K562 (cell line): Measurements from ENCODE around the gene EPX. TPM values are rescaled to one million over a fixed set of nuclear protein-coding genes. Genes with fewer than 3 reads are reported as not detected.

Source experiments
- ATAC-seq: fragments of 200-7000 bp; cut with Tn5 transposase; 3 replicates; pipeline ENCODE4 v1.9.1; 2020; ENCODE audit warnings: moderate library complexity
- BruUV-seq: library from RNA; stranded (reverse); fragments of 400-500 nt; replicated peaks from 2 replicates; lab custom pipeline; 2021; lab: Mats Ljungman, UMichigan
- CTCF ChIA-PET: fragments of 300-600 bp; formaldehyde crosslinking; extraction: SDS; loops from one replicate; lab custom pipeline; 2021; ENCODE audit warnings: low intra/inter-chr PET ratio; lab: Yijun Ruan, JAX
- POLR2A ChIA-PET: fragments of 300-600, 350-650 bp; sonication (Branson Sonifier 250); formaldehyde crosslinking; extraction: SDS; loops from one replicate; lab custom pipeline; 2021; ENCODE audit warnings: antibody characterized with exemption, inconsistent platforms; lab: Yijun Ruan, JAX
- DNase-seq, 4 experiments: peaks; one replicate each; pipeline versions ENCODE4 v3.0.0 to v3.0.0-alpha.2; 2011 to 2018; ENCODE audit warnings: low spot score in 3 of 4, mixed read lengths in 3 of 4; ENCODE audit errors: extremely low read depth in 1 of 4
- FAIRE-seq: peaks from 2 replicates; lab custom pipeline; 2011; peaks lifted over from hg19 to GRCh38; lab: Jason Lieb, UNC
- H2AFZ ChIP-seq: 2 replicates; pipeline ENCODE4 v1.6.0; 2011; ENCODE audit warnings: low read depth, low read length, control low read depth, inconsistent platforms
- H3K27ac ChIP-seq: fragments of 200-600 bp; 3 replicates; pipeline ENCODE4 v1.8.0; 2011; ENCODE audit warnings: low read depth, mild to moderate bottlenecking, control low read depth, inconsistent platforms, low read length, moderate library complexity, mixed read lengths; ENCODE audit errors: extremely low read depth
- H3K27me3 ChIP-seq, 2 experiments: fragments of 300-600 bp in 1 of 2; 2 replicates in 1 of 2; 3 replicates in 1 of 2; pipeline versions ENCODE4 v1.6.0 to v1.8.0; 2011; ENCODE audit warnings: inconsistent platforms in 2 of 2, low read length in 2 of 2, mild to moderate bottlenecking in 1 of 2, mixed read lengths in 1 of 2, moderate library complexity in 1 of 2; ENCODE audit not compliant: control insufficient read depth in 2 of 2, insufficient read depth in 2 of 2
- H3K36me3 ChIP-seq: fragments of 300-600 bp; 3 replicates; pipeline ENCODE4 v1.8.0; 2011; ENCODE audit warnings: mild to moderate bottlenecking, low read length, inconsistent platforms; ENCODE audit not compliant: control insufficient read depth, insufficient read depth
- H3K4me1 ChIP-seq, 2 experiments: fragments of 200-600 bp in 1 of 2; replicated peaks in 1 of 2; 2 replicates in 1 of 2; 3 replicates in 1 of 2; pipeline versions ENCODE4 v1.5.1 to v1.8.0; 2011; ENCODE audit warnings: inconsistent platforms in 2 of 2, low read length in 2 of 2, mild to moderate bottlenecking in 1 of 2, mixed read lengths in 1 of 2, moderate library complexity in 1 of 2; ENCODE audit not compliant: control insufficient read depth in 2 of 2, insufficient read depth in 2 of 2
- H3K4me2 ChIP-seq: 2 replicates; pipeline ENCODE4 v1.6.1; 2011; ENCODE audit warnings: low read length, control low read depth, inconsistent platforms, mixed read lengths; ENCODE audit not compliant: insufficient read depth
- H3K4me3 ChIP-seq: fragments of 200-600 bp; sonication (generic), shearing (Covaris generic); 2 replicates; pipeline ENCODE4 v1.5.1; 2016; ENCODE audit warnings: control low read depth, inconsistent platforms
- H3K79me2 ChIP-seq: fragments of 200-600 bp; 3 replicates; pipeline ENCODE4 v1.8.0; 2011; ENCODE audit warnings: low read length, inconsistent platforms; ENCODE audit not compliant: control insufficient read depth, insufficient read depth
- H3K9ac ChIP-seq, 2 experiments: 2 replicates each; pipeline versions ENCODE4 v1.6.0 to v1.6.1; 2011; ENCODE audit warnings: low read depth in 2 of 2, low read length in 2 of 2, control low read depth in 1 of 2, inconsistent platforms in 1 of 2, mild to moderate bottlenecking in 1 of 2, mixed read lengths in 1 of 2; ENCODE audit not compliant: insufficient read depth in 1 of 2
- H3K9me1 ChIP-seq: one replicate; pipeline ENCODE4 v1.6.0; 2011; ENCODE audit warnings: inconsistent platforms, mild to moderate bottlenecking, low read length, moderate library complexity; ENCODE audit not compliant: control insufficient read depth, insufficient read depth
- H3K9me3 ChIP-seq: replicated peaks from 2 replicates; pipeline ENCODE4 v1.5.1; 2011; ENCODE audit warnings: low read depth, low read length, inconsistent platforms; ENCODE audit not compliant: control insufficient read depth, insufficient read depth
- H4K20me1 ChIP-seq: replicated peaks from 2 replicates; pipeline ENCODE4 v1.6.1; 2011; ENCODE audit warnings: low read length, inconsistent platforms, mixed read lengths; ENCODE audit not compliant: control insufficient read depth, insufficient read depth
- ASH1L ChIP-seq: fragments of 450-650 bp; IDR thresholded peaks from 2 replicates; pipeline ENCODE4 v1.6.1; 2018; ENCODE audit warnings: borderline replicate concordance, mild to moderate bottlenecking, low read depth; ENCODE audit not compliant: partially characterized antibody
- CAMTA2 ChIP-seq: fragments of 250-450 bp; sonication (Bioruptor Pico); conservative IDR thresholded peaks from 2 replicates; pipeline ENCODE4 v1.5.1; 2022
- CEBPB ChIP-seq: fragments of 450-650 bp; IDR thresholded peaks from 2 replicates; pipeline ENCODE4 v1.6.1; 2016; ENCODE audit warnings: missing genetic modification characterization, missing compliant biosample characterization
- HDAC6 ChIP-seq: IDR thresholded peaks from 2 replicates; pipeline ENCODE4 v1.6.1; 2012; ENCODE audit warnings: low read depth, mild to moderate bottlenecking, control low read depth, inconsistent platforms, low read length, moderate library complexity
- TSHZ1 ChIP-seq: fragments of 250-450 bp; sonication (Bioruptor Pico); IDR thresholded peaks from 2 replicates; pipeline ENCODE4 v1.4.0; 2020; ENCODE audit warnings: mild to moderate bottlenecking, moderate library complexity
- YBX1 ChIP-seq: fragments of 450-650 bp; IDR thresholded peaks from 2 replicates; pipeline ENCODE4 v1.7.1; 2016; ENCODE audit warnings: mild to moderate bottlenecking
- ZBTB7A ChIP-seq: IDR thresholded peaks from 2 replicates; pipeline ENCODE4 v1.6.1; 2011; ENCODE audit warnings: low read depth, mild to moderate bottlenecking, low read length, moderate library complexity, borderline replicate concordance; ENCODE audit not compliant: control insufficient read depth
- WGBS: fragments of 100-300 bp; shearing (Covaris generic); methylation state at CpG from one replicate; pipeline ENCODE4 v1.1.6; 2016; ENCODE audit warnings: low coverage, mixed read lengths; ENCODE audit not compliant: insufficient coverage; ENCODE audit errors: missing lambda C conversion rate; 5-methylcytosine and 5-hydroxymethylcytosine counted together
- in situ Hi-C: fragments of 300-500 bp; cut with MboI; formaldehyde crosslinking; loops from 4 replicates; pipeline ENCODE4 v1.15.0; 2018; ENCODE audit warnings: inconsistent platforms, mixed read lengths
- intact Hi-C: fragments of 100-400 bp; cut with micrococcal nuclease; formaldehyde crosslinking; loops from 2 replicates; pipeline ENCODE4 v1.14.2; 2022
- polyA plus RNA-seq, 8 experiments: library from polyadenylated mRNA; depleted of rRNA in 4 of 8; stranded (reverse) in 5 of 8; unstranded in 3 of 8; fragments of >200 nt; fragmentation: Nextera tagmentation in 2 of 8; fragmentation: Illumina TruSeq in 1 of 8; extraction: Ambion mirVana in 2 of 8; extraction: Trizol in 1 of 8; gene quantifications; 2 replicates each; pipeline versions ENCODE4 v1.2.1 to v1.2.3, GENCODE V29; 2011 to 2014; ENCODE audit warnings: inconsistent platforms in 1 of 8, missing spikeins in 1 of 8
- total RNA-seq, 7 experiments: library from RNA; depleted of rRNA in 6 of 7; stranded (reverse); fragments of >200 nt in 6 of 7; fragmentation: Illumina TruSeq in 2 of 7; extraction: Trizol in 2 of 7; gene quantifications; 2 replicates each; pipeline versions ENCODE4 v1.2.1 to v1.2.3, GENCODE V29; 2011 to 2021; ENCODE audit warnings: low replicate concordance in 1 of 7
- TF ChIP-seq, protein P1 (sequence below), 2 experiments: fragments of 450-650 bp in 1 of 2; sonication (generic) in 1 of 2; formaldehyde crosslinking; conservative IDR thresholded peaks; 2 replicates each; pipeline versions ENCODE4 v1.4.0 to v1.8.1; 2020 to 2022; ENCODE audit warnings: mild to moderate bottlenecking in 1 of 2, missing genetic modification reagents in 1 of 2
- TF ChIP-seq, protein P2 (sequence below): fragments of 450-650 bp; IDR thresholded peaks from 2 replicates; pipeline ENCODE4 v1.6.1; 2017; ENCODE audit warnings: antibody characterized with exemption

EPX gene
- total and polyA plus RNA-seq, 9 of the 15 experiments (the other 6 are each of a cell fraction or from before 2014, with no cell fraction given) = 0.07 to 0.33 (median 0.19) TPM; not detected in 3

DNA sequence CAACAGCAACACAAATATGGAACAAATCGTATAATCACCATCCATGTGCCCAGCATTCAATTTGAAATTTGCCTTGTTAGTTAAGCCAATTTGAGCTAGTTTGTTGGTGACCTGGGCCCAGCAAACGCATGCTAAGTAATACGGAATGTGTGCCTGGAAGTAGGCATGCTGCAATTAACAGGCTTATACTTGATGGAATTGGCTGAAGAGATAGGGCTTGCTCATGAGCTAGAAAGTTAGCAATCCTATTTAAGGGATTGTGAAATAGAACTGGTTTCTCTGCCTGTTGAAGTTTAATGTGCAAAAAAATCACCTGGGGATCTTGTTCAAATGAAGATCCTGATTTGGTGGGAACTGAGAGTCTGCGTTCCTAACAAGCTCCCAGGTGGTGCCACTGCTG lies 37.4 kb downstream of the EPX start:
- Histone ChIP-seq H3K9me3 (no peaks in the 10 kb centered on the region), H3K4me3 (no peak overlapping the region), H3K27me3 (peaks cover 0 to 5% of the 10 kb centered on the region in 2 experiments; a peak in 1 of 5 replicates), H3K9ac (no peak overlapping the region), H4K20me1 (no peaks in the 10 kb centered on the region), H3K36me3 (no peaks in the 10 kb centered on the region), H2AFZ (no peak overlapping the region), H3K79me2 (no peaks in the 10 kb centered on the region), H3K9me1 (no peaks in the 10 kb centered on the region), H3K4me1 (peaks cover 0 to 12% of the 10 kb centered on the region in 2 experiments; a peak in 3 of 5 replicates), H3K27ac (no peak overlapping the region), H3K4me2 (no peak overlapping the region)
- intact Hi-C loops (no loop called here), in situ Hi-C loops (no loop called here)
- FAIRE-seq = no peak
- no peak for DNase-seq
- POLR2A ChIA-PET = interaction anchor here (0.6 to 1.3 kb wide), 3 partner anchors 8 to 133 kb away, joined by 3 to 4 read pairs (median 3); partner anchors contain the start of gene LPO
- WGBS = 47% methylated on average over 4 of the region's 4 CpGs
- BruUV-seq = no TSS peak
- CTCF ChIA-PET = no interaction called here
- no peak for ATAC-seq
- peak; percentile 35; the same call in 1 of the 2 replicates for TF ChIP-seq CEBPB (tag)
- TF ChIP-seq ZBTB7A = no peak
- TF ChIP-seq ASH1L = no peak
- TF ChIP-seq HDAC6 = no peak

- Histone ChIP-seq H3K36me3 (no peaks in the 10 kb centered on the region), H3K27ac (no peak overlapping the region), H3K9me3 (no peaks in the 10 kb centered on the region), H3K4me2 (no peak overlapping the region), H3K27me3 (peaks cover 0 to 9% of the 10 kb centered on the region in 2 experiments; a peak in 1 of 5 replicates), H3K4me1 (peaks cover 0 to 14% of the 10 kb centered on the region in 2 experiments; a peak in 3 of 5 replicates), H4K20me1 (no peaks in the 10 kb centered on the region), H2AFZ (no peak overlapping the region), H3K9ac (no peak overlapping the region), H3K9me1 (no peaks in the 10 kb centered on the region), H3K79me2 (no peaks in the 10 kb centered on the region), H3K4me3 (no peak overlapping the region)
- POLR2A ChIA-PET = interaction anchor here (0.6 kb wide), 1 partner anchor 94 kb away, joined by 3 read pairs; no protein-coding TSS in a partner anchor
- ATAC-seq = no peak
- no TSS peak for BruUV-seq
- CTCF ChIA-PET = no interaction called here
- 4% methylated on average over 2 of the region's 2 CpGs for WGBS
- DNase-seq = no peak
- intact Hi-C loops (no loop called here), in situ Hi-C loops (no loop called here)
- no peak for FAIRE-seq
- TF ChIP-seq, protein P1, sequence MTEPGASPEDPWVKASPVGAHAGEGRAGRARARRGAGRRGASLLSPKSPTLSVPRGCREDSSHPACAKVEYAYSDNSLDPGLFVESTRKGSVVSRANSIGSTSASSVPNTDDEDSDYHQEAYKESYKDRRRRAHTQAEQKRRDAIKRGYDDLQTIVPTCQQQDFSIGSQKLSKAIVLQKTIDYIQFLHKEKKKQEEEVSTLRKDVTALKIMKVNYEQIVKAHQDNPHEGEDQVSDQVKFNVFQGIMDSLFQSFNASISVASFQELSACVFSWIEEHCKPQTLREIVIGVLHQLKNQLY (CRISPR knock-in tag; conservative IDR thresholded peaks at IDR 0.05) = no peak
- TF ChIP-seq, protein P2, sequence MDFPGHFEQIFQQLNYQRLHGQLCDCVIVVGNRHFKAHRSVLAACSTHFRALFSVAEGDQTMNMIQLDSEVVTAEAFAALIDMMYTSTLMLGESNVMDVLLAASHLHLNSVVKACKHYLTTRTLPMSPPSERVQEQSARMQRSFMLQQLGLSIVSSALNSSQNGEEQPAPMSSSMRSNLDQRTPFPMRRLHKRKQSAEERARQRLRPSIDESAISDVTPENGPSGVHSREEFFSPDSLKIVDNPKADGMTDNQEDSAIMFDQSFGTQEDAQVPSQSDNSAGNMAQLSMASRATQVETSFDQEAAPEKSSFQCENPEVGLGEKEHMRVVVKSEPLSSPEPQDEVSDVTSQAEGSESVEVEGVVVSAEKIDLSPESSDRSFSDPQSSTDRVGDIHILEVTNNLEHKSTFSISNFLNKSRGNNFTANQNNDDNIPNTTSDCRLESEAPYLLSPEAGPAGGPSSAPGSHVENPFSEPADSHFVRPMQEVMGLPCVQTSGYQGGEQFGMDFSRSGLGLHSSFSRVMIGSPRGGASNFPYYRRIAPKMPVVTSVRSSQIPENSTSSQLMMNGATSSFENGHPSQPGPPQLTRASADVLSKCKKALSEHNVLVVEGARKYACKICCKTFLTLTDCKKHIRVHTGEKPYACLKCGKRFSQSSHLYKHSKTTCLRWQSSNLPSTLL = no peak
- TF ChIP-seq TSHZ1 (CRISPR knock-in tag) = no peak
- TF ChIP-seq YBX1 = no peak
- TF ChIP-seq CAMTA2 = no peak
Observed at GRCh38 chr17:58231641-58232040, 39.1 kb downstream of the EPX start.
